ENCODE data around the gene FBXO27. TPM values are rescaled to one million over a fixed set of nuclear protein-coding genes. Genes with fewer than 3 reads are reported as not detected.

Gene FBXO27
- total RNA-seq, 1 experiment from 2014 or later = not detected

- Histone ChIP-seq H4K20me1 (ENCODE audit: insufficient read depth, low read depth, low read length) (no peaks in the 10 kb centered on the region), H3K4me3 (ENCODE audit: low read length) (no peak overlapping the region), H3K9ac (ENCODE audit: low read length) (no peak overlapping the region), H3K79me2 (ENCODE audit: low read length) (no peaks in the 10 kb centered on the region), H3K27ac (ENCODE audit: low read length) (no peak overlapping the region), H3K9me2 (replicated peaks; ENCODE audit: insufficient read depth, low read length) (no peaks in the 10 kb centered on the region), H3K4me1 (ENCODE audit: low read length) (no peaks in the 10 kb centered on the region), H2AFZ (ENCODE audit: low read length) (no peak overlapping the region), H3K4me2 (ENCODE audit: low read depth, low read length, poor library complexity, severe bottlenecking) (no peak overlapping the region), H3K27me3 (ENCODE audit: low read length) (no peaks in the 10 kb centered on the region), H3K36me3 (ENCODE audit: insufficient read depth, low read length) (no peaks in the 10 kb centered on the region), H3K9me3 (ENCODE audit: low read length) (no peaks in the 10 kb centered on the region)
- DNase-seq = no peak
These were observed 34.8 kb upstream of the FBXO27 start for GRCh38 chr19:39067104-39067503.

DNA sequence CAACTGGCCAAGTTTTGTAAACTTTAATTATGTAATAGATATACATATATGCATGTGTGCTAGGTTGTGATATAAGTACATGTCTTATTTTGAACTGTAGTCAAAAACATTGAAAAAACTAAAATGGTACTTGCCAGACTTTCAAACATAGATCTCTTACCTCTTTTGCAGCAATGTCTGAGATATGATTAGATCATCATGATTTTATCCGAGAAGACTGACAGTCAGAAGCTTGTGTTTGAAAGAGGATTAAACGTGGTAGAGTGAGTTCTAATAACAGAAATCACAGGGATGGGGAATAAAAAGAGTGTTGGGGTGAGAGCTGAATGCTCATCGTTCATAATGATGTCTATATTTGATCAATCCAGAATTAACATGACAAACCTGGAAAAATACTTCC, 33.6 kb upstream of the FBXO27 start:
- Histone ChIP-seq H2AFZ (ENCODE audit: low read length) (no peak overlapping the region), H3K27ac (ENCODE audit: low read length) (no peak overlapping the region), H3K9ac (ENCODE audit: low read length) (no peak overlapping the region), H3K4me2 (ENCODE audit: low read depth, low read length, poor library complexity, severe bottlenecking) (no peak overlapping the region), H4K20me1 (ENCODE audit: insufficient read depth, low read depth, low read length) (no peaks in the 10 kb centered on the region), H3K9me3 (ENCODE audit: low read length) (no peaks in the 10 kb centered on the region), H3K36me3 (ENCODE audit: insufficient read depth, low read length) (no peaks in the 10 kb centered on the region), H3K4me1 (ENCODE audit: low read length) (no peaks in the 10 kb centered on the region), H3K79me2 (ENCODE audit: low read length) (no peaks in the 10 kb centered on the region), H3K4me3 (ENCODE audit: low read length) (no peak overlapping the region), H3K9me2 (replicated peaks; ENCODE audit: insufficient read depth, low read length) (no peaks in the 10 kb centered on the region), H3K27me3 (ENCODE audit: low read length) (no peaks in the 10 kb centered on the region)
- DNase-seq = no peak

GRCh38 chr19:39064405-39064804, 32.1 kb upstream of the FBXO27 start:
- DNase-seq = no peak
- Histone ChIP-seq H3K36me3 (ENCODE audit: insufficient read depth, low read length) (no peaks in the 10 kb centered on the region), H4K20me1 (ENCODE audit: insufficient read depth, low read depth, low read length) (no peaks in the 10 kb centered on the region), H3K4me2 (ENCODE audit: low read depth, low read length, poor library complexity, severe bottlenecking) (no peak overlapping the region), H3K9me2 (replicated peaks; ENCODE audit: insufficient read depth, low read length) (no peaks in the 10 kb centered on the region), H2AFZ (ENCODE audit: low read length) (no peak overlapping the region), H3K27me3 (ENCODE audit: low read length) (no peaks in the 10 kb centered on the region), H3K4me3 (ENCODE audit: low read length) (no peak overlapping the region), H3K9me3 (ENCODE audit: low read length) (no peaks in the 10 kb centered on the region), H3K9ac (ENCODE audit: low read length) (no peak overlapping the region), H3K27ac (ENCODE audit: low read length) (no peak overlapping the region), H3K4me1 (ENCODE audit: low read length) (no peaks in the 10 kb centered on the region), H3K79me2 (ENCODE audit: low read length) (no peaks in the 10 kb centered on the region)

DNA sequence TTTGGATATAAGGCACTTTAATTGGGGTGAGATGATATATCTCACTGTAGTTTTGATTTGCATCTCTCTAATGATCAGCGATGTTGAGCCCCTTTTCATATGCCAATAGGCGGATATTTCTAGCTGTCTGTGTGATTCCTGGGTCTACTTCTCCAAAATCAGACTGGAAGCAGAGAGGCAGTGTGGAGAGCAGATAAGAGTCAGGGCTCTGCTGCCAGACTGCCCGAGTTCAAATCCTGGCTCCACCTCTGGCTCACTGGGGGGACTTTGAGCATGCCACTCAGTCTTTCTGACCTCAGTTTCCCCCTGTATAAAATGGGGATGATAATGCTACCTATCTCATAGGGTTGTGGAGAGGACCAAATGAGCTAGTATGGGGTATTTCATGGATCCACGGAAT, 27.8 kb upstream of the FBXO27 start:
- Histone ChIP-seq H2AFZ (ENCODE audit: low read length) (no peak overlapping the region), H3K27me3 (ENCODE audit: low read length) (no peaks in the 10 kb centered on the region), H3K4me1 (ENCODE audit: low read length) (no peaks in the 10 kb centered on the region), H3K9me3 (ENCODE audit: low read length) (no peaks in the 10 kb centered on the region), H3K9ac (ENCODE audit: low read length) (no peak overlapping the region), H3K4me3 (ENCODE audit: low read length) (no peak overlapping the region), H4K20me1 (ENCODE audit: insufficient read depth, low read depth, low read length) (no peaks in the 10 kb centered on the region), H3K27ac (ENCODE audit: low read length) (no peak overlapping the region), H3K79me2 (ENCODE audit: low read length) (no peaks in the 10 kb centered on the region), H3K4me2 (ENCODE audit: low read depth, low read length, poor library complexity, severe bottlenecking) (no peak overlapping the region), H3K36me3 (ENCODE audit: insufficient read depth, low read length) (no peaks in the 10 kb centered on the region), H3K9me2 (replicated peaks; ENCODE audit: insufficient read depth, low read length) (no peaks in the 10 kb centered on the region)
- no peak for DNase-seq

- Histone ChIP-seq H3K4me3 (ENCODE audit: low read length) (no peak overlapping the region), H3K4me2 (ENCODE audit: low read depth, low read length, poor library complexity, severe bottlenecking) (no peak overlapping the region), H2AFZ (ENCODE audit: low read length) (no peak overlapping the region), H3K4me1 (ENCODE audit: low read length) (no peaks in the 10 kb centered on the region), H3K9me2 (replicated peaks; ENCODE audit: insufficient read depth, low read length) (no peaks in the 10 kb centered on the region), H3K9me3 (ENCODE audit: low read length) (no peaks in the 10 kb centered on the region), H3K79me2 (ENCODE audit: low read length) (no peaks in the 10 kb centered on the region), H4K20me1 (ENCODE audit: insufficient read depth, low read depth, low read length) (no peaks in the 10 kb centered on the region), H3K27me3 (ENCODE audit: low read length) (no peaks in the 10 kb centered on the region), H3K9ac (ENCODE audit: low read length) (no peak overlapping the region), H3K27ac (ENCODE audit: low read length) (no peak overlapping the region), H3K36me3 (ENCODE audit: insufficient read depth, low read length) (no peaks in the 10 kb centered on the region)
- no peak for DNase-seq
These were observed 27.0 kb upstream of the FBXO27 start for GRCh38 chr19:39059302-39059701.

DNA sequence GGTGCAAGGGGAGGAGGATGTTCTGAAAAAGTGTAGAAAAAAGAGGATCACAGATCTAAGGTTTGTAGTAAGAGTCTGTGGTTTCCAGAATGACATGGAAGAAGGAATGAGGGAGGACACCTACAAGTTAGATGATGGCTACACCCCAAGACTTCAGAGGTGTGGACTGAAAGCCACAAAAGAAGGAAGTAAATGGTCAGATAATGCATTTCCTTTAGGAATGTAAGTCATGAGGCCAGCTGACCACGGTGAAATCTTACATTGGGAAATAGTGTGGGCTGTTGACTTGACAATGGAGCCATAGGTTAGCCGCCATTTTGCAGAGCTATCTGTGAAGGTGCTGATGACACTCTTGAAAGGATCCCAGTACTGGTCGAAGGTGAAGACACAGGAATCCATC, 25.3 kb upstream of the FBXO27 start:
- Histone ChIP-seq H3K27me3 (ENCODE audit: low read length) (no peaks in the 10 kb centered on the region), H4K20me1 (ENCODE audit: insufficient read depth, low read depth, low read length) (no peaks in the 10 kb centered on the region; the same call in 1 of the 2 replicates), H2AFZ (ENCODE audit: low read length) (no peak overlapping the region), H3K9me3 (ENCODE audit: low read length) (no peaks in the 10 kb centered on the region), H3K9ac (ENCODE audit: low read length) (no peak overlapping the region), H3K4me2 (ENCODE audit: low read depth, low read length, poor library complexity, severe bottlenecking) (no peak overlapping the region), H3K9me2 (replicated peaks; ENCODE audit: insufficient read depth, low read length) (no peaks in the 10 kb centered on the region), H3K79me2 (ENCODE audit: low read length) (no peaks in the 10 kb centered on the region), H3K27ac (ENCODE audit: low read length) (no peak overlapping the region), H3K36me3 (ENCODE audit: insufficient read depth, low read length) (no peaks in the 10 kb centered on the region), H3K4me1 (ENCODE audit: low read length) (no peaks in the 10 kb centered on the region), H3K4me3 (ENCODE audit: low read length) (no peak overlapping the region)
- DNase-seq = no peak

GRCh38 chr19:39054091-39054470, 21.7 kb upstream of the FBXO27 start:
- Histone ChIP-seq H3K36me3 (ENCODE audit: insufficient read depth, low read length) (no peaks in the 10 kb centered on the region), H3K79me2 (ENCODE audit: low read length) (no peaks in the 10 kb centered on the region), H3K4me3 (ENCODE audit: low read length) (no peak overlapping the region), H3K27ac (ENCODE audit: low read length) (no peak overlapping the region), H3K9ac (ENCODE audit: low read length) (no peak overlapping the region), H3K9me3 (ENCODE audit: low read length) (no peaks in the 10 kb centered on the region), H3K4me1 (ENCODE audit: low read length) (no peaks in the 10 kb centered on the region), H3K9me2 (replicated peaks; ENCODE audit: insufficient read depth, low read length) (no peaks in the 10 kb centered on the region), H4K20me1 (ENCODE audit: insufficient read depth, low read depth, low read length) (no peaks in the 10 kb centered on the region; the same call in 1 of the 2 replicates), H3K27me3 (ENCODE audit: low read length) (no peaks in the 10 kb centered on the region), H3K4me2 (ENCODE audit: low read depth, low read length, poor library complexity, severe bottlenecking) (no peak overlapping the region), H2AFZ (ENCODE audit: low read length) (no peak overlapping the region)
- no peak for DNase-seq

- Histone ChIP-seq H3K4me3 (ENCODE audit: low read length) (no peak overlapping the region), H3K9me2 (replicated peaks; ENCODE audit: insufficient read depth, low read length) (no peaks in the 10 kb centered on the region), H3K27ac (ENCODE audit: low read length) (no peak overlapping the region), H3K27me3 (ENCODE audit: low read length) (no peaks in the 10 kb centered on the region), H3K9me3 (ENCODE audit: low read length) (no peaks in the 10 kb centered on the region), H3K36me3 (ENCODE audit: insufficient read depth, low read length) (no peaks in the 10 kb centered on the region), H3K4me2 (ENCODE audit: low read depth, low read length, poor library complexity, severe bottlenecking) (no peak overlapping the region), H2AFZ (ENCODE audit: low read length) (no peak overlapping the region), H4K20me1 (ENCODE audit: insufficient read depth, low read depth, low read length) (no peaks in the 10 kb centered on the region; the same call in 1 of the 2 replicates), H3K9ac (ENCODE audit: low read length) (no peak overlapping the region), H3K79me2 (ENCODE audit: low read length) (no peaks in the 10 kb centered on the region), H3K4me1 (ENCODE audit: low read length) (no peaks in the 10 kb centered on the region)
- DNase-seq = no peak
These were observed 21.1 kb upstream of the FBXO27 start for GRCh38 chr19:39053276-39054090.
